Keratinocyte (primary cell): ENCODE data around the gene SATB1. TPM values are rescaled to one million over a fixed set of nuclear protein-coding genes. Genes with fewer than 3 reads are reported as not detected.
A peak's percentile ranks its signal among the peaks of the same experiment; 100 is the strongest.

ENCODE experiments used
- DNase-seq: peaks from one replicate; pipeline ENCODE4 v3.0.0-alpha.2; 2011; ENCODE audit warnings: low read depth, missing footprints, low spot score
- FAIRE-seq: peaks from 2 replicates; lab custom pipeline; 2011; peaks lifted over from hg19 to GRCh38; lab: Jason Lieb, UNC
- H2AFZ ChIP-seq: 2 replicates; pipeline ENCODE4 v1.6.0; 2012; ENCODE audit warnings: low read length, control low read depth, inconsistent platforms; ENCODE audit not compliant: control insufficient read depth
- H3K27ac ChIP-seq: 2 replicates; pipeline ENCODE4 v1.5.1; 2011; ENCODE audit warnings: low read length; ENCODE audit not compliant: control insufficient read depth, insufficient read depth
- H3K27me3 ChIP-seq: 3 replicates; pipeline ENCODE4 v1.6.0; 2011; ENCODE audit warnings: low read length; ENCODE audit not compliant: control insufficient read depth, insufficient read depth; ENCODE audit errors: extremely low read depth
- H3K36me3 ChIP-seq, 2 experiments: 2 replicates in 1 of 2; 3 replicates in 1 of 2; pipeline ENCODE4 v1.5.1; 2011; ENCODE audit warnings: low read length in 2 of 2, mild to moderate bottlenecking in 1 of 2; ENCODE audit not compliant: control insufficient read depth in 2 of 2, insufficient read depth in 2 of 2; ENCODE audit errors: extremely low read depth in 1 of 2
- H3K4me1 ChIP-seq: 3 replicates; pipeline ENCODE4 v1.5.1; 2011; ENCODE audit warnings: low read length; ENCODE audit not compliant: control insufficient read depth, insufficient read depth; ENCODE audit errors: extremely low read depth
- H3K4me2 ChIP-seq: 3 replicates; pipeline ENCODE4 v1.6.0; 2011; ENCODE audit warnings: low read depth, low read length; ENCODE audit not compliant: control insufficient read depth, insufficient read depth; ENCODE audit errors: extremely low read depth
- H3K4me3 ChIP-seq, 3 experiments: fragments of 200-600 bp in 1 of 3; sonication (generic) in 1 of 3; 2 replicates in 2 of 3; 3 replicates in 1 of 3; pipeline ENCODE4 v1.5.1; 2011 to 2016; ENCODE audit warnings: low read length in 3 of 3, mild to moderate bottlenecking in 3 of 3, control low read depth in 2 of 3, inconsistent platforms in 1 of 3, low read depth in 1 of 3, mixed read lengths in 1 of 3, mixed run types in 1 of 3, moderate library complexity in 1 of 3; ENCODE audit not compliant: control insufficient read depth in 2 of 3, insufficient read depth in 2 of 3; ENCODE audit errors: extremely low read depth in 1 of 3
- H3K79me2 ChIP-seq: 2 replicates; pipeline ENCODE4 v1.6.0; 2012; ENCODE audit warnings: low read length; ENCODE audit not compliant: control insufficient read depth, insufficient read depth
- H3K9ac ChIP-seq: 3 replicates; pipeline ENCODE4 v1.6.0; 2011; ENCODE audit warnings: low read length; ENCODE audit not compliant: control insufficient read depth, insufficient read depth; ENCODE audit errors: extremely low read depth
- H3K9me1 ChIP-seq: 3 replicates; pipeline ENCODE4 v1.6.0; 2011; ENCODE audit warnings: low read length; ENCODE audit not compliant: control insufficient read depth, insufficient read depth; ENCODE audit errors: extremely low read depth
- H3K9me3 ChIP-seq: 2 replicates; pipeline ENCODE4 v1.5.1; 2012; ENCODE audit warnings: low read depth, low read length; ENCODE audit not compliant: control insufficient read depth
- H4K20me1 ChIP-seq: 3 replicates; pipeline ENCODE4 v1.6.0; 2011; ENCODE audit warnings: low read length; ENCODE audit not compliant: control insufficient read depth, insufficient read depth; ENCODE audit errors: extremely low read depth
- CTCF ChIP-seq, 3 experiments: IDR thresholded peaks in 1 of 3; conservative IDR thresholded peaks in 1 of 3; optimal IDR thresholded peaks in 1 of 3; 2 replicates in 2 of 3; 3 replicates in 1 of 3; pipeline versions ENCODE3 to v1.5.1; 2011; ENCODE audit warnings: low read length in 3 of 3, mild to moderate bottlenecking in 3 of 3, moderate library complexity in 2 of 3, control low read depth in 1 of 3, inconsistent platforms in 1 of 3; ENCODE audit not compliant: insufficient read depth in 2 of 3; ENCODE audit errors: extremely low read depth in 1 of 3
- EZH2 ChIP-seq: IDR thresholded peaks from one replicate; pipeline ENCODE4 v1.6.1; 2012; ENCODE audit warnings: inconsistent platforms, mild to moderate bottlenecking, low read length, moderate library complexity
- dilution Hi-C: fragments of 300-500 bp; cut with MboI; formaldehyde crosslinking; loops from one replicate; pipeline ENCODE4 v1.7.0; 2020; ENCODE audit warnings: low sequenced_read_pairs; ENCODE audit not compliant: extremely low pct_ligation_motif_present
- polyA plus RNA-seq, 5 experiments: library from polyadenylated mRNA; depleted of rRNA in 3 of 5; stranded (reverse) in 3 of 5; stranded (forward) in 1 of 5; unstranded in 1 of 5; fragments of >200 nt; gene quantifications; 1 replicate in 1 of 5; 2 replicates in 3 of 5; 3 replicates in 1 of 5; pipeline versions ENCODE4 v1.2.1 to v1.2.3, GENCODE V29; 2011 to 2012; ENCODE audit warnings: missing spikeins in 2 of 5, low read depth in 1 of 5, low replicate concordance in 1 of 5

SATB1 gene
- polyA plus RNA-seq, 1 donor (not counting 4 experiments of a cell fraction or from before 2014, with no cell fraction given), result 7.8 TPM

- H3K4me3 ChIP-seq, result no peak overlapping the region
- H3K4me1 ChIP-seq, result peaks cover 2% of the 10 kb centered on the region
- H3K36me3 ChIP-seq, result no peaks in the 10 kb centered on the region
- no peaks in the 10 kb centered on the region for H4K20me1 ChIP-seq
- H3K9ac ChIP-seq, result no peak overlapping the region
- no peaks in the 10 kb centered on the region for H3K27me3 ChIP-seq
- dilution Hi-C loops, result no loop called here
- peak overlapping the region; percentile 5 for H2AFZ ChIP-seq
- no peaks in the 10 kb centered on the region for H3K9me3 ChIP-seq
- no peaks in the 10 kb centered on the region for H3K9me1 ChIP-seq
- H3K27ac ChIP-seq, result no peak overlapping the region
- TF ChIP-seq EZH2, result no peak
- TF ChIP-seq CTCF (optimal IDR thresholded peaks at IDR 0.05 in 1 of 3, IDR thresholded peaks at IDR 0.05 in 1 of 3, conservative IDR thresholded peaks at IDR 0.05 in 1 of 3; ENCODE audit: extremely low read depth in 1 of 3, insufficient read depth in 2 of 3, low read length in 3 of 3), result no peak
- H3K79me2 ChIP-seq, result no peaks in the 10 kb centered on the region
- H3K4me2 ChIP-seq, result no peak overlapping the region
- DNase-seq (no peak), FAIRE-seq (peak; percentile 59)
These were observed 122.6 kb downstream of the SATB1 start for GRCh38 chr3:18302517-18302916.

- no peaks in the 10 kb centered on the region for H3K9me3 ChIP-seq
- no peaks in the 10 kb centered on the region for H3K79me2 ChIP-seq
- H3K4me3 ChIP-seq, result no peak overlapping the region
- FAIRE-seq (no peak), DNase-seq (no peak)
- H2AFZ ChIP-seq, result no peak overlapping the region
- TF ChIP-seq EZH2 (no peak), CTCF (optimal IDR thresholded peaks at IDR 0.05 in 1 of 3, IDR thresholded peaks at IDR 0.05 in 1 of 3, conservative IDR thresholded peaks at IDR 0.05 in 1 of 3; ENCODE audit: extremely low read depth in 1 of 3, insufficient read depth in 2 of 3, low read length in 3 of 3) (no peak)
- no peaks in the 10 kb centered on the region for H3K4me1 ChIP-seq
- no peaks in the 10 kb centered on the region for H3K9me1 ChIP-seq
- no peaks in the 10 kb centered on the region for H3K36me3 ChIP-seq
- dilution Hi-C loops, result no loop called here
- no peak overlapping the region for H3K9ac ChIP-seq
- no peak overlapping the region for H3K27ac ChIP-seq
- H3K27me3 ChIP-seq, result no peaks in the 10 kb centered on the region
- no peaks in the 10 kb centered on the region for H4K20me1 ChIP-seq
- no peak overlapping the region for H3K4me2 ChIP-seq
These were observed 123.4 kb downstream of the SATB1 start for GRCh38 chr3:18301781-18302180.
